GM21367 (cell line): ENCODE measurements around the gene VAV2.

ENCODE experiments used
- ATAC-seq: cut with Tn5 transposase; IDR thresholded peaks from one replicate; pipeline ENCODE4 v1.9.1; 2021; ENCODE audit not compliant: unreplicated experiment

VAV2 gene, protein sequence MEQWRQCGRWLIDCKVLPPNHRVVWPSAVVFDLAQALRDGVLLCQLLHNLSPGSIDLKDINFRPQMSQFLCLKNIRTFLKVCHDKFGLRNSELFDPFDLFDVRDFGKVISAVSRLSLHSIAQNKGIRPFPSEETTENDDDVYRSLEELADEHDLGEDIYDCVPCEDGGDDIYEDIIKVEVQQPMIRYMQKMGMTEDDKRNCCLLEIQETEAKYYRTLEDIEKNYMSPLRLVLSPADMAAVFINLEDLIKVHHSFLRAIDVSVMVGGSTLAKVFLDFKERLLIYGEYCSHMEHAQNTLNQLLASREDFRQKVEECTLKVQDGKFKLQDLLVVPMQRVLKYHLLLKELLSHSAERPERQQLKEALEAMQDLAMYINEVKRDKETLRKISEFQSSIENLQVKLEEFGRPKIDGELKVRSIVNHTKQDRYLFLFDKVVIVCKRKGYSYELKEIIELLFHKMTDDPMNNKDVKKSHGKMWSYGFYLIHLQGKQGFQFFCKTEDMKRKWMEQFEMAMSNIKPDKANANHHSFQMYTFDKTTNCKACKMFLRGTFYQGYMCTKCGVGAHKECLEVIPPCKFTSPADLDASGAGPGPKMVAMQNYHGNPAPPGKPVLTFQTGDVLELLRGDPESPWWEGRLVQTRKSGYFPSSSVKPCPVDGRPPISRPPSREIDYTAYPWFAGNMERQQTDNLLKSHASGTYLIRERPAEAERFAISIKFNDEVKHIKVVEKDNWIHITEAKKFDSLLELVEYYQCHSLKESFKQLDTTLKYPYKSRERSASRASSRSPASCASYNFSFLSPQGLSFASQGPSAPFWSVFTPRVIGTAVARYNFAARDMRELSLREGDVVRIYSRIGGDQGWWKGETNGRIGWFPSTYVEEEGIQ

DNA sequence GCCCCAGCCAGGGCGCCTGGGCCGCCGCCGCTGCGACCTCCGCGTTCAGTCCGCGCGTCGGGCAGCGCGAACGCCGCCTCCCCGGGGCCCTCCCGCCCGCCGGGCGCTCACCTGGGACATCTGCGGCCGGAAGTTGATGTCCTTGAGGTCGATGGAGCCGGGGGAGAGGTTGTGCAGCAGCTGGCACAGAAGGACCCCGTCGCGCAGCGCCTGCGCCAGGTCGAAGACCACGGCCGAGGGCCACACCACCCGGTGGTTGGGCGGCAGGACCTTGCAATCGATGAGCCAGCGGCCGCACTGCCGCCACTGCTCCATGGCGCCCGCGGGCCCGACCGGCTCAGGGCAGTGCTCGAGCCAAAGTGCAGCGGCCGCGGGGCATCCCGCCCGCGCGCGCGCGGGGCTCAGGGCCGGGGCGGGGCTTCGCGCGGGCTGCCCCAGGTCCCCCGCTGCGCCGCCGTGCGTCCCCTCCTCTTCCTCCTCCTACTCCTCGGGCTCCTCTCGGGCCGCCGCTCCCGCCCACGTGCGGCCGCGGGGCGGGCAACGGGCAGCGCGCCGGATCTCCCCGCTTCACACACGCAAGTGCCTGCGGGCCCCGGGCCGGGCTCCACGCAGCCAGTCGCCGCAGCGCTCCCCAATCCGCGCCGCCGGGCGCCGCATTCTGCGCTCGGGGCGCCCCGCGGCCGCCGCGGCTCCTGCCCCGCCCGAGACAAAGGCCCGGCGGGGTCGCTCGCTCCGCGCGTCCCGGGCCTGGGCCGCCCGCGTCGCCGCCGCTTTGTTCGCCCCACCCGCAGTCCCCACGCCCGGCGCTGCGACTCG, at the start of gene VAV2:
Gene VAV2 (minus strand): TSS at position 361 of the 816 bp plus-strand sequence. CDS start 46 bp downstream, at position 315.
- peak; percentile 36 for ATAC-seq

DNA sequence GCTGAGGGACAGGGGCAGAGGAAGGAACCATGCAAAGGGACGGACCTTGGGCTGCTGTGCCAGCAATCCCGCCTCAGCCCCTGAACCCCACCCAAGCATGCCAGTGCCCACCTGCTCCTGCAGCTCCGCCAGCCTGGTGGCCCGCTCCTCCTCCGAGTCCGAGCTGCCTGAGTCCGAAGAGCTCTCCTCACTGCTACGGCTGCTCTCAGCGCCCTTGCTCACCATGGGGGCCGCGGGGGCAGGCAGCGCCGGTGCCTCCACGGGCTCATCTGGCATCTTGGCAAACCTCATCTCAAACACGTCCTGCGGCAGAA, 49.5 kb upstream of the VAV2 start:
- no peak for ATAC-seq

DNA sequence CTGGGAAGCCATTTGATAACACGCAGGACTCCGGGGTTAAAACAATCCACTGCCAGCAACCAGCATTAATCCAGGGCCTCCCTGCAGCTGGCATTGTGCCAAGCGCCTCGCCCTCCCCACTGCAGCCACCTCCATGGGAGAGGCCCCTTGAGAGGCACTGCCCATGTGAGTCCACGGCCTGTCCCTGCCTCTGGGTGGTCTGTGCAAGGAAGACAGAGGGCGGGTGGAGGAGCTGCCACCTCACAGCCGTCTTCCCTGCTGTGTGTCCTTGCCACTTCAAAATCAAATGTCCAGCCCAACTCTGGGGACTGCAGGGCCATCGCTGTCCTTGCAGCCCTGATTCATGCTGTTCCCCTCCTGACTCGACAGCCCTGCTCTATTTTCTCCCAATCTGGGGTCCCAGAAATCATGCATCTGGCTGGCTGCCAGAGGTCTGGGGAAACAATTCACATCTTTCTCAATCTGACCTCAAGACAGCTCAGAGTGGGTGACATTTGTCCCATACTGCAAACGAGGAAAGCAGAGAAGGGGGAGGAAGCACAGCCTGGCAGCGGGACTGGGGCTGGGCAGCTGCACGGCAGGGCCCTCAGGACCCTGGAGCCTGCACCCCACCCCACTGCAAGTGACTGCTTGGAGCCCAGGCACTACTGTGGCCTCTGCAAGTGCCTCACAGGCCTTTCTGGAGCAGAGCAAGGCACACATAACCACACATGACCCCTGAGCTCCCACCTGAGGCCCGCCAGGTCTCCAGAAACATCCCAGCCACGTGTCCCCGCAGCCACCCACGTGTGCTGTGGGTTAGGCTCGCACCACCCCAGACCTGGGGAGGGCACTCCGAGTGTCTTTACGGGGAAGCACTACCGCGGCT, 48.9 kb upstream of the VAV2 start:
- no peak for ATAC-seq

DNA sequence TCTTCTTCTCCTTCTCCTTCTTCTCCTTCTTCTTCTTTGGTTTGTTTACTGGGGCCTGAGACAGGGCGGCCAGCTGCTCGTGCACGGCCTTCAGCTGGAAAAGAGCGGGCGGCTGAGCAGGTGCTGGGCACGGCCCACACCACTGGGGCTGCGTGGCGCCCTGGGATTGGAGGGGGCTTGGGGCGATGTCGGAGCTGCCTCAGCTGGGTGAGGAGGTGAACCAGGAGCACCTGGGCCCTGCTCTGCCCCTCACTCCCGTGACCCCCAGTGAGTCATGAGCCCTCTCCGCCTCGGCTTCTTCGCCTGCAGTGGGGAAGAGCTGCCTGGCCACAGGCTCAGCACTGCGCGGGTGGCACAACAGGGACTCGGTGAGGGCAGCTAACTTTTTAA, 48.0 kb upstream of the VAV2 start:
- no peak for ATAC-seq

DNA sequence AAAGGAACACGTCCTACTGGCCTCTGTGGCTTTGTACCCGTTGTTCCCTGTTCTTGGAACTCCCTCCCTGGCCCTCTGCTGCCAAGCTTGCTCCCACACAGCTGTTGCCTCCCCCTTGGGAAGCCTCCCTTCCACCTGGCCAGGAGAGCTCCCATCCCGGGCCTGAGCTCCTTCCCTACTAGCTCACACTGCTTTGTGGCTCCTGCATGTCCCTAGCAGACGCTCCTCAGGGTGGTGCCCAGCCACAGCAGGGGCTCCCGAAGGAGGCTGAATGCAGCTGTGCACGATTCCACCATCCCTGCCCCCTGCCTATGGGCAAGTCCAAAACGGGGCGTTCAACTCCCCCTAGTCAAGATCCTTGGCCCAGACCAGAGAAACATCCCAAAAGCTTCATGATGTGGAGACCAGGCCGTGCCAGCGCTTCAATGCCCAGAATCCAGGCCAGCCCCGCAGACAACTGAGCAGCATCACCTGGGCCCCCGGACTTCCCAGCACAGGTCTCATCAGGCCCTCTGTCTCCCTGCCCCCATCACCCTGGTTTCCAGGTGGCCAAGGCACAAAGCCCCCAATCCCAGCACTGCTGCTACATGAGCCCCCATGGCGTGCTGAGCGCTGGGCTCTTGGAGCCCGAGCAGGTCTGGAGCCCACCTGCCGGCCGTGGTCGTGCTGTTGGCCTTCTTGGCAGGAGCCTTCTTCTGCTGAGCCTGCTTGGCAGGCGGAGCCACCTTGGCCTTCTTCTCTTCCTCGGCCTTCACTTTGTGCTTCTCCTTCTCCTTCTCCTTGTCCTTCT, 47.5 kb upstream of the VAV2 start:
- ATAC-seq = no peak

DNA sequence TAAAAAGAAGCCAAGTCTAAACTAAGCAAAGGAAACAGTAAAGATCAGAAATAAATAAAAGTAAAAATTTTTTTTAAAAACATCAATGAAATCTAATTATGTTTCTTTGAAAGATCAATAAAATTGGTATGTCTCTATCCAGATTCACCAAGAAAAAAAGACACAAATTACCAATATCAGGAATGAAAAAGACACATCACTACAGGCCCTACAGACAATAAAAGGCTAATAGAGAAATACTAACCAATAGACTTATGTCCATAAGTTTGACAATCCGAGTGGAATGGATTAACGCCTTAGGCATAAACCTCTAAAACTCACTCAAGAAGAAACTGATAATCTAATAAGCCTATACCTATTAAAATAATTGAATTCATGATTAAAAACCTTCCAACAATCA, 45.5 kb upstream of the VAV2 start:
- no peak for ATAC-seq

DNA sequence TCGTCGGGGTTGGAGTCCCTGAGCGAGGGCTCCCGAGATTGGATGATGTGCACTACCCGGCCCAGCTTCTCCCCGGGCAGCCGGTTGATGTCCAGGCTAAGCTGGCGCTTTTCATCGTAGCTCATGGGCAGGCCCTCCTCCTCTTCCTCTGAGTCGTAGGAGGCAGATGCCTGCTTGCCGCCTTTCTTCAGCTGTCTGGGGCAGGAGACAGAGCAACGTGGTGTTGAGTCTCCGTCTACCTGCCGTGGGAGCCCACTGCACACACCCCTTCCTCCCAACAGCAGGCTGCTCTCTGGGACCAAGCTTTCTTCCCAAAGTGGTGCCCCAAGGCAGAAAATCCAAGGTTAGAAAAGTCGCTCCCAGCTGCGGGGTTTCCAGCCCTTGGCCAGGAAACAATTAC, 44.0 kb upstream of the VAV2 start:
- no peak for ATAC-seq

DNA sequence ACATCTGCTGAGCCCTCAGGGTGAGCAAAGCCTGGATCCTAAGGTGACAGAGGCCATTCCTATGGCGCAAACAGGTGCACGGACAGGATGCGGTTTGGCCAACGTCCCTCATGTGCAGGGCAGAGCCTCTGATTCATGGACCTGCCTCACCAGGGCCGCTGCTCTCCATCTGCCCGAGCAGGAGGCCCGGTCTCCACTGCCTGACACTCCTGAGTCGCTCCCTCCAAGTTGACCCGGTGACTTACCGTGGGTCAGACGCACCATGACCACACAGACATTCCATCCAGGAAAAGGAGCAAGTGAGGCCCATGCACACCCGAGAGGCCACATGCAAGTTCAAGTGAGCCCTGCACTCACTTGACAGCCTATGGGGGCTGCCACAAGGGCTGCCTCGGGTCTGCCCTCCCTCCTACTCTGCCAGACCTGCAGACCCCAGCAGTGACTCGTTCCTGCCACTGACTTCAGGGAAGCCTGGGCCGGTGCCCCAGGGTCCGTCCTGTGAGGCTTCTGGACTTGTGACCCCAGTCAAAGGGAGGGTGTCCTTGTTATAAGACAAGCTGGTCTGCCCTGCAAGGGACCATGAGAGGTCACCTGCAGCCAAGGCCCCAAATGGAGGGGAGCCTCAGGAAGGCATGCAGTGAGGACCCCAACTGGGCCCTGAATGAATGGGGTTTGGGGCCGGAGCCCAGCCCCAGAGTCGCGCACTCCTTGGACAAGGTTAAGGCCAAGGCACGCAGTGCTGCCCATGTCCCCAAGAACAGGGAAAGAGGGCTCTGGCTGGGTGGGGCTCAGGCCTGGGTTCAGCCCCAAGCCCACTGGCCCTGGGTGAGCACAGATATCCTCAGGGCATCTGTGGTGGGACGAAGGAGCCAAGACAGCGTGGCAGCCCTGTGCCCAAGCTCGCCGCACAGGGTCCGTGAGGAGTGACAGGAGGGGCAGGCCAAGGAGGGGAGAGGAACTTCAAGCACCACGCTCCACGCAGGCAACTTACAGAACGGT, 43.2 kb upstream of the VAV2 start:
- ATAC-seq = no peak

DNA sequence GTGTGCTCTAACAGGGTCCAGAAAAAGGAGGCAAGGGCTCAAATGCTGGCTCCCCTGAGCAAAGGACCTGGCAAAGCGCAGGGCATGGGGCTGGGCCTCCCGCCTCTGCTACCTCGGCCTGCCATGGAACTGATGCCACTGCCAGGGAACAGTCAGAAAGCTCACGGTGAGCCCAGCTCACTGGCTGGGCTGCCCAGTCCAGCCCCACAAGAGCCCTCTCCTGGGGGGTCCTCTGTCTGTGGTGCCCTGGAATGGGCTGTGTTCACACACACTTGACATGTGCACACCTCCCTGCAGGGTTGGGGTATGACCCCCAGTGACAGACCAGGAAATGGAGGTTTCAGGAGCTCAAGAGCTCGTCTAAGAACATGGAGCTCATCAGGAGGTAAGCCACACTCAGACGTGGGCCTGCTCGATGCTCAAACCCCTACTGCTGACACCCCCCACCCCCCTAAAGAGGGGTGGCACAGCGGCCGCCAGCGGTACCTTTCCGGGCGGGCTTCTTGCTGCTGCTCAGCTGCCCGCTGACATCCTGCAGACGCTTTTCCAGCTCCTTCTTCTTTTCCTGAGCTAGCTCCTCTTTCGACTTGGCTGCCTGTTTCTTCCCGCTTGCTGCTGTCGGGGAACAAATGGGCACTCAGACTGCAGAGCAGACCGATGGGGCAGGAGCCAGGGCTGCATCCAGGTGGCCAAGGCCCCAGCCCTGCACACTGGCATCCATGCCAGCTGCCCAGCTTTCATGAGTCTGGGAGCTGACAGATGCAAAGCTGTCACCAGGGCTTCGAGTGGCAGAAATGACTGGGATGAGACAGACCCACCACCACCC, 42.3 kb upstream of the VAV2 start:
- no peak for ATAC-seq

DNA sequence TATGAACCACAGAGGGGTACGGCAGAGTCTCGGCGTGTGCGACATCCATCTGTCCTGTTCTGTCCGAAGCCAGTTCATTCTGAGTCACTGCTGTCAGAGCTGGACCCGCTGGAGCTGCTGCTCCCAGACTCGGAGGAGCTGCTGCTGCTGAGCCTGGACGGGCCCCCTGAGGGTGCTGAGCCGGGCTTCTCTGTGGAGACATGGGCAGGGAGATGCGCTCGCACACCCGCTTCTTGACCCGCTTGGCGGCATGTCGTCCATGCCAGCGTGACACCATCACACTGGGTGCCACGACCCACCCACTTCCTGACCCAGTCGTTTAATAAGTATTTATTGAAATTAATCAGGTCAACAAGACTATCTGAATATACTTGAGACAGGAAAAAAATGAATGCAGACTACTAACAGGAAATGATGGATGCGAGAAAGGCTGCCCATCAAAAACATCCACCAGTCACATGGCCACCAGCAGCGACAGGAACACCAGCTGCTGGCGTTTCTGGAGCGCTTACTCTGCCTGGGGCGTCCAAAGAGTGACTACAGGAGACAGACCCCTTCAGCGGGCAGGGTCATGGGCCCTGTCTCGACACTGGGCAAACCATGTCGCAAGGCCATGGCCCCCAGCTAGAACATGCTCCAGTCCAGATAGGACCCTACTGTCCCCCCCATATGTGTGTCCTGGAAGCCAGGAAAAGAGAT, 41.5 kb upstream of the VAV2 start:
- no peak for ATAC-seq

DNA sequence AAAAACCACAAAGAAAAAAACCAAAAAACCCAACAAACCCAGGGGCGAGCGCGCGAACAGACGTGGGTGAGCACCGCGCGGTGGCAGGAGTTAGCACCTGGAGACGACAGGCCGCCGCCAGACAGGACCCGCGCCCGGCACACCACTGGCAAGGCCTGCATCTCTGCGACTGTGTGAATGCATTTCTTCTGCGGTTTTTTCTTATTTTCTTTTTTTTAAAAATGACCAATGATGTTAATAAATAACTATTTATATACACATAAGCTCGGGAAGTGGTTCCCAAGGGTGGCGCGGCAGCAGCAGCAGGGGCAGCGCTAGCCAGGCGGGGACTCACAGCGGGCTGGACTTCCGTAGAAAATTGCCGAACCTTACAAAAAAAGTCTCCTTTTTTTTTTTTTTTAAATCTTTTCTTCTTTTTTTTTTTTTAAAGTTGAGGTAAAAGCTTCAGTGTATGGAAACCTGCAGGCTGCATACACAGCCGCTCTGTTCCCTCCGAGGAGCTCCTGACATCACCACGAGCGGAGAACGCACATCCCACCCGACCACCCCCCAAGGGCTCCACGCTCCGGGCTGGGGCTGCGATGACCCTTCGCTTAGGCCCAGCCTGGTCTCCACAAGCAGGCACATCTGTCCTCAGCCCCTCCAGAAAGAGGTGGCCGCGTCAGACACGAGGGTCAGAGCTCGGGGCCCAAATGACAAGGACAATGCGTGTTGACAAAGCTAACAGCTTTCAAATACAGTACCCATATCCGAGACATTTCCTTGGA, 40.5 kb upstream of the VAV2 start:
- ATAC-seq = no peak

DNA sequence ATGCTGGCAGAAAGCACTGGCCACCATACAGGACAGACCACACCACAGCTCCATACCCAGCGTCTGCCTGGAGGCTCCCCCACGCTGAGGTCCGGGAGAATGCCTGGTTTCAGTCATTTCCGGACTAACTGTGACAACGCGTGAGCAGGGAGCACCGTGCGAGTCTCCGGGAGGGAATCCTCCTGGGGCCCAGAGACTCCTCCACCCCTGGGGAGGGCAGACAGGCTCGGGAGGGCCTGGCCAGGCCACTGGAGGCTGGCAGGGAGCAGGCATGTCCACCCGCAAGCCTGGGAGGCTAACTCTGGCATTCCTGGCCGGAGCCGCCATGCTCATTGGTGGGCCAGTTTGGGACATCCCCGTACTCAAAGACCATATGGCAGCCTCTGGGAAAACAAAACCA, 39.7 kb upstream of the VAV2 start:
- ATAC-seq = no peak

DNA sequence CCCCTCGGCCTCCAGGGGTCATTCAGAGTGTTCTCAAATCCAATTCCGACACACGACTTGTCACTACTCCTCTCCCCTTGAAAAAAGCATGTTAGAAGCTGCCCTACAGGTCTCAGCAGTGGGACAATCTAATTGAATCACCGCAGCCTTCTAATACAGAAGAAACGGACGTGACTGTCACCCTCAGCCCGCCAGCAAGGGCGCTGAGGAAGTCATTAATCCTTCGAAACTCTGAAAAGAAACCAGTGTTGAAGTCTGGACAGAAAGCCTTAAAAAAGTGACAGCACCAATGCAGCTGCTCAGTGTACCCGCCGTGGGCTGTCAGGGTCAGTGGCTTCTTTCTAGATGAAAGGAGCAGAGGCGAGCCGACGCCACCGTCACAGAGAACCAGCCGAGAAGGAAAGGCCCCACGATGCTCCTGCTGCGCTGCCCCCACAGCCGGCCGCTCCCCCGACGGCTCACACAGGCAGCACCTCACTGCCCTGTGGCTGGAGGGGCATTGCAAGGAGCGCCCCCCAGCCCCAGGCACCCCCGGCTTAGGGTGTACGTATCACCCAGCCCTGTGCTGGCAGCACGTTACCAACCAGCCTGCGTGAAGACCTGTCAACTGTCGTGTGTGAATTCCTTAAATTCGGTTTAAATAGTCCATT, 38.8 kb upstream of the VAV2 start:
- no peak for ATAC-seq

DNA sequence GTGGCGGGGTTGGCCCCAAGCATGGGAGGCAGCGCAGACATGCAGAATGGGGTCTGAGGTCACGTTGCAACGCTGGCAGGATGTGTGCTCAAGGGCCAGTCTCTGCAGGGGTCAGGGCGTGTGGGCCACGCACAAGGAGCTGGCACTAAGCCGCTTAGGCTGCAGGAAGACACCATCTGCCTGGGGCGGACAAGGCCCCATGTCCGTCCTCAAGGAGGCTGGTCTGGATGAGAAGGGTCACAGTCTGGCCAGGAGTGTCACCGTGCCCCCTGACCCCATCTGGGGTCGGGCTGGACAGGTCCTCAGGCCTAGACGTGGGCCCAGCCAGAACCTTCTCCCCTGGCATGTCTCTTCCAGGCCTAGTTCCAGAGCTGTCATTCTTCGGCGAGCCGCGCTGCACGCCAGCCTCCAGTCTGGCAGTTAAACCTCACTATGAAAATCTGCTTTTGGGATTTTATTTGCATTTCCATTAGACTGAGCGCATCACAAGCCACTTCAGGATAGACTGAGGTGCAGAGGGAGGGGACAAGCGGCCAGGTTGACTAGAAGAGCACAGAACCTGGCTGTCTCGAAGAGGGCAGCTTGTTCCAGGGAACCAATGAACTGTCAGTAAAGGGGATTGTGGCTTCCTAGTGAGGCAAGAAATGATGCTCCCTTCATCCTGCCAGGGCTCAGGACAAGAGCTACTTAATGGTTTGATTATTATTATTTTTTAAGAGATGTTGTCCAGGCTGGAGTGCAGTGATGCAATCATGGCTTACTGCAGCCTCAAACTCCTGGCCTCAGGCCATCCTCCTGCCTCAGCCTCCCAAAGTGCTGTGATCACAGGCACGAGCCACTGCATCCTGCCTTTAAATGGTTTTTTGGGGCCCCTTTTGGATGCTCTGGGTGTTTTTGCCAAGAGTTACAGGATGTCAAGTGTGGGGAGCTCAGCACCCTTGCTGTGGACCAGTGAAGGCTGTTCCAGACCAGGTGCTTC, 37.4 kb upstream of the VAV2 start:
- no peak for ATAC-seq
